HL-60 (cell line): ENCODE results near the gene PCDHA9.

Experiments
- DNase-seq, 2 experiments: peaks; one replicate each; pipeline ENCODE4 v3.0.0-alpha.2; 2010 to 2020; ENCODE audit warnings: low read depth in 1 of 2, low spot score in 1 of 2
- H3K27ac ChIP-seq: fragments of 250-450 bp; sonication (Bioruptor Pico); replicated peaks from 2 replicates; pipeline ENCODE4 v1.5.1; 2020; ENCODE audit warnings: mild to moderate bottlenecking, moderate library complexity
- H3K27me3 ChIP-seq: fragments of 250-450 bp; sonication (Bioruptor Pico); 2 replicates; pipeline ENCODE4 v1.5.1; 2021; ENCODE audit warnings: mild to moderate bottlenecking, moderate library complexity; ENCODE audit not compliant: insufficient read depth, poor library complexity, severe bottlenecking
- H3K4me3 ChIP-seq: replicated peaks from 2 replicates; pipeline ENCODE4 v1.5.1; 2011; ENCODE audit warnings: mild to moderate bottlenecking, control low read depth, low read length; ENCODE audit not compliant: insufficient read depth
- CTCF ChIP-seq: IDR thresholded peaks from one replicate; pipeline ENCODE4 v1.5.1; 2011; ENCODE audit warnings: low read length, control low read depth, inconsistent platforms; ENCODE audit not compliant: insufficient read depth
- GABPA ChIP-seq: IDR thresholded peaks from 2 replicates; pipeline ENCODE4 v1.6.1; 2012; ENCODE audit warnings: low read depth
- POLR2AphosphoS5 ChIP-seq: IDR thresholded peaks from 2 replicates; pipeline ENCODE4 v1.6.1; 2012; ENCODE audit warnings: low read depth
- SPI1 ChIP-seq: IDR thresholded peaks from 2 replicates; pipeline ENCODE4 v1.6.1; 2012; ENCODE audit warnings: low read depth, mild to moderate bottlenecking, borderline replicate concordance
- TF ChIP-seq, protein P1 (sequence below): IDR thresholded peaks from 2 replicates; pipeline ENCODE4 v1.6.1; 2012; ENCODE audit warnings: low read depth; ENCODE audit not compliant: insufficient replicate concordance

The PCDHA9 gene

GRCh38 chr5:140835622-140836510, 12.3 kb upstream of the PCDHA9 start:
- no peak overlapping the region for H3K4me3 ChIP-seq
- no peaks in the 10 kb centered on the region for H3K27me3 ChIP-seq
- H3K27ac ChIP-seq: no peak overlapping the region
- TF ChIP-seq CTCF: no peak
- TF ChIP-seq, protein P1, sequence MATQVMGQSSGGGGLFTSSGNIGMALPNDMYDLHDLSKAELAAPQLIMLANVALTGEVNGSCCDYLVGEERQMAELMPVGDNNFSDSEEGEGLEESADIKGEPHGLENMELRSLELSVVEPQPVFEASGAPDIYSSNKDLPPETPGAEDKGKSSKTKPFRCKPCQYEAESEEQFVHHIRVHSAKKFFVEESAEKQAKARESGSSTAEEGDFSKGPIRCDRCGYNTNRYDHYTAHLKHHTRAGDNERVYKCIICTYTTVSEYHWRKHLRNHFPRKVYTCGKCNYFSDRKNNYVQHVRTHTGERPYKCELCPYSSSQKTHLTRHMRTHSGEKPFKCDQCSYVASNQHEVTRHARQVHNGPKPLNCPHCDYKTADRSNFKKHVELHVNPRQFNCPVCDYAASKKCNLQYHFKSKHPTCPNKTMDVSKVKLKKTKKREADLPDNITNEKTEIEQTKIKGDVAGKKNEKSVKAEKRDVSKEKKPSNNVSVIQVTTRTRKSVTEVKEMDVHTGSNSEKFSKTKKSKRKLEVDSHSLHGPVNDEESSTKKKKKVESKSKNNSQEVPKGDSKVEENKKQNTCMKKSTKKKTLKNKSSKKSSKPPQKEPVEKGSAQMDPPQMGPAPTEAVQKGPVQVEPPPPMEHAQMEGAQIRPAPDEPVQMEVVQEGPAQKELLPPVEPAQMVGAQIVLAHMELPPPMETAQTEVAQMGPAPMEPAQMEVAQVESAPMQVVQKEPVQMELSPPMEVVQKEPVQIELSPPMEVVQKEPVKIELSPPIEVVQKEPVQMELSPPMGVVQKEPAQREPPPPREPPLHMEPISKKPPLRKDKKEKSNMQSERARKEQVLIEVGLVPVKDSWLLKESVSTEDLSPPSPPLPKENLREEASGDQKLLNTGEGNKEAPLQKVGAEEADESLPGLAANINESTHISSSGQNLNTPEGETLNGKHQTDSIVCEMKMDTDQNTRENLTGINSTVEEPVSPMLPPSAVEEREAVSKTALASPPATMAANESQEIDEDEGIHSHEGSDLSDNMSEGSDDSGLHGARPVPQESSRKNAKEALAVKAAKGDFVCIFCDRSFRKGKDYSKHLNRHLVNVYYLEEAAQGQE: no peak
- TF ChIP-seq SPI1: no peak
- no peak for TF ChIP-seq GABPA
- no peak for TF ChIP-seq POLR2AphosphoS5
- no peak for DNase-seq

GRCh38 chr5:140840978-140841962, 6.9 kb upstream of the PCDHA9 start, which contains the start of gene PCDHA8:
Gene PCDHA8, plus strand, starts transcription at chr5:140841187. Its CDS starts 135 bp downstream, at chr5:140841322.
- Histone ChIP-seq H3K27me3 (no peaks in the 10 kb centered on the region), H3K27ac (no peak within 1 kb of the TSS), H3K4me3 (no peak within 1 kb of the TSS)
- no peak for DNase-seq
- no peak for TF ChIP-seq GABPA
- TF ChIP-seq, protein P1: no peak
- no peak for TF ChIP-seq POLR2AphosphoS5
- TF ChIP-seq SPI1: no peak
- no peak for TF ChIP-seq CTCF

DNA sequence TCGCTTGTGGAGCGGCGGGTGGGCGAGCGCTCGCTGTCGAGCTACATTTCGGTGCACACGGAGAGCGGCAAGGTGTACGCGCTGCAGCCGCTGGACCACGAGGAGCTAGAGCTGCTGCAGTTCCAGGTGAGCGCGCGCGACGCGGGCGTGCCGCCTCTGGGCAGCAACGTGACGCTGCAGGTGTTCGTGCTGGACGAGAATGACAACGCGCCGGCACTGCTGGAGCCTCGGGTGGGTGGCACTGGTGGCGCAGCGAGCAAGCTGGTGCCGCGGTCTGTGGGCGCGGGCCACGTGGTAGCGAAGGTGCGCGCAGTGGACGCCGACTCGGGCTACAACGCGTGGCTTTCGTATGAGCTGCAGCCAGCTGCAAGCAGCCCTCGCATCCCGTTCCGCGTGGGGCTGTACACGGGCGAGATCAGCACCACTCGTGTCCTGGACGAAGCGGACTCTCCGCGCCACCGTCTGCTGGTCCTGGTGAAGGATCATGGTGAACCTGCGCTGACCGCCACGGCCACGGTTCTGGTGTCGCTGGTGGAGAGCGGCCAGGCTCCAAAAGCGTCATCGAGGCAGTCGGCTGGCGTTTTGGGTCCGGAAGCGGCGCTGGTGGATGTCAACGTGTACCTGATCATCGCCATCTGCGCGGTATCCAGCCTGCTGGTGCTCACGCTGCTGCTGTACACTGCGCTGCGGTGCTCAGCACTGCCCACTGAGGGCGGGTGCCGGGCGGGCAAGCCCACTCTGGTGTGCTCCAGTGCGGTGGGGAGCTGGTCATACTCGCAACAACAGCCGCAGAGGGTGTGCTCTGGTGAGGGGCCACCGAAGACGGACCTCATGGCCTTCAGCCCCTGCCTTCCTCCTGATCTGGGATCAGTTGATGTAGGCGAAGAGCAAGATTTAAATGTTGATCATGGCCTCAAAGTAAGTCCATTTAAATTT, 5.1 kb upstream of the PCDHA9 start:
- H3K27ac ChIP-seq: no peak overlapping the region
- TF ChIP-seq GABPA (no peak), CTCF (no peak), POLR2AphosphoS5 (no peak), SPI1 (no peak)
- TF ChIP-seq, protein P1: no peak
- DNase-seq: no peak
- no peak overlapping the region for H3K4me3 ChIP-seq
- no peaks in the 10 kb centered on the region for H3K27me3 ChIP-seq
